Gastroesophageal sphincter (tissue), 4 donors: Measurements from ENCODE around the gene ADAMTS14. TPM values are rescaled to one million over a fixed set of nuclear protein-coding genes. Genes with fewer than 3 reads are reported as not detected.

ENCODE experiments used
- ATAC-seq: fragments of 150-250 bp; one replicate; pipeline ENCODE4 v1.9.1; 2016; ENCODE audit warnings: mild to moderate bottlenecking, moderate library complexity
- H3K27ac ChIP-seq, 4 donors: fragments of 200-600 bp; sonication (generic) in 3 of 4; 1 replicate in 3 of 4; 2 replicates in 1 of 4; pipeline ENCODE4 v1.5.1; 2016 to 2019
- H3K27me3 ChIP-seq: fragments of 200-600 bp; sonication (generic); one replicate; pipeline ENCODE4 v1.5.1; 2019
- H3K36me3 ChIP-seq, 2 donors: fragments of 200-600 bp; sonication (generic); one replicate each; pipeline ENCODE4 v1.5.1; 2019; ENCODE audit warnings: control low read depth in 1 of 2
- H3K4me1 ChIP-seq, 3 donors: fragments of 200-600 bp; sonication (generic); 1 replicate in 2 of 3; 2 replicates in 1 of 3; pipeline ENCODE4 v1.5.1; 2016 to 2019; ENCODE audit warnings: control low read depth in 2 of 3
- H3K4me3 ChIP-seq, 2 donors: fragments of 200-600 bp; sonication (generic); one replicate each; pipeline ENCODE4 v1.5.1; 2019; ENCODE audit warnings: mild to moderate bottlenecking in 1 of 2, moderate library complexity in 1 of 2
- H3K9me3 ChIP-seq, 3 donors: fragments of 200-600 bp; sonication (generic); one replicate each; pipeline ENCODE4 v1.5.1; 2017 to 2019; ENCODE audit warnings: control low read depth in 2 of 3
- CTCF ChIP-seq, 4 experiments: fragments of 200-600 bp in 2 of 4; fragments of 450-650 bp in 2 of 4; sonication (generic) in 1 of 4; IDR thresholded peaks; one replicate each; pipeline ENCODE4 v1.5.1; 2017 to 2019; ENCODE audit warnings: antibody characterized with exemption in 4 of 4, mild to moderate bottlenecking in 2 of 4, moderate library complexity in 2 of 4
- EP300 ChIP-seq: sonication (generic); formaldehyde crosslinking; IDR thresholded peaks from one replicate; pipeline ENCODE4 v1.6.1; 2017; ENCODE audit warnings: antibody characterized with exemption, mild to moderate bottlenecking
- POLR2A ChIP-seq, 2 donors: fragments of 450-650 bp; IDR thresholded peaks; one replicate each; pipeline ENCODE4 v1.6.1; 2017; ENCODE audit warnings: antibody characterized with exemption in 2 of 2, mild to moderate bottlenecking in 2 of 2, moderate library complexity in 1 of 2
- POLR2AphosphoS5 ChIP-seq: sonication (generic); formaldehyde crosslinking; IDR thresholded peaks from one replicate; pipeline ENCODE4 v1.6.1; 2017; ENCODE audit warnings: antibody characterized with exemption
- WGBS, 2 donors: methylation state at CpG; one replicate each; pipeline ENCODE4 v1.1.5; 2018; ENCODE audit warnings: low coverage in 1 of 2; 5-methylcytosine and 5-hydroxymethylcytosine counted together
- total RNA-seq, 4 donors: library from RNA; depleted of rRNA; stranded (reverse); fragments of >200 nt; gene quantifications; one replicate each; pipeline ENCODE4 v1.1.0, GENCODE V29; 2016

Gene ADAMTS14
- total RNA-seq, 4 donors from 2014 or later = 0.04 to 0.27 TPM; not detected in 2

GRCh38 chr10:70714245-70714644, 41.9 kb downstream of the ADAMTS14 start:
- H3K4me1 ChIP-seq = peaks cover 0 to 13% (median 0%) of the 10 kb centered on the region in 3 donors
- WGBS, 2 donors = 67 to 81% methylated on average over 1 to 3 of the region's 4 CpGs
- H3K27me3 ChIP-seq = no peaks in the 10 kb centered on the region
- TF ChIP-seq POLR2AphosphoS5 = no peak
- TF ChIP-seq POLR2A (IDR thresholded peaks at IDR 0.05) = no peak
- no peak for TF ChIP-seq EP300
- TF ChIP-seq CTCF (IDR thresholded peaks at IDR 0.05) = no peak
- no peaks in the 10 kb centered on the region for H3K9me3 ChIP-seq
- H3K4me3 ChIP-seq = no peak overlapping the region
- H3K36me3 ChIP-seq = no peaks in the 10 kb centered on the region
- ATAC-seq = no peak
- H3K27ac ChIP-seq = no peak overlapping the region

GRCh38 chr10:70714951-70715350, 42.6 kb downstream of the ADAMTS14 start:
- Histone ChIP-seq H3K27ac (no peak overlapping the region), H3K27me3 (no peaks in the 10 kb centered on the region), H3K4me1 (peaks cover 0 to 13% (median 0%) of the 10 kb centered on the region in 3 donors), H3K4me3 (no peak overlapping the region), H3K36me3 (no peaks in the 10 kb centered on the region), H3K9me3 (no peaks in the 10 kb centered on the region)
- 64 to 71% methylated on average over 2 of the region's 2 CpGs for WGBS, 2 donors
- ATAC-seq = no peak
- TF ChIP-seq CTCF (IDR thresholded peaks at IDR 0.05) (no peak), POLR2AphosphoS5 (no peak), POLR2A (IDR thresholded peaks at IDR 0.05) (no peak), EP300 (no peak)

- no peaks in the 10 kb centered on the region for H3K27me3 ChIP-seq
- H3K4me1 ChIP-seq = peaks cover 0 to 13% (median 0%) of the 10 kb centered on the region in 3 donors
- ATAC-seq = no peak
- no peaks in the 10 kb centered on the region for H3K36me3 ChIP-seq
- TF ChIP-seq EP300 (no peak), POLR2AphosphoS5 (no peak), CTCF (IDR thresholded peaks at IDR 0.05) (no peak), POLR2A (IDR thresholded peaks at IDR 0.05) (no peak)
- no peak overlapping the region for H3K4me3 ChIP-seq
- 82 to 94% methylated on average over 5 to 6 of the region's 16 CpGs for WGBS, 2 donors
- H3K27ac ChIP-seq = no peak overlapping the region
- no peaks in the 10 kb centered on the region for H3K9me3 ChIP-seq
These were observed 43.8 kb downstream of the ADAMTS14 start for GRCh38 chr10:70715853-70716795.

GRCh38 chr10:70722820-70723424, 50.6 kb downstream of the ADAMTS14 start:
- no peak for TF ChIP-seq CTCF (IDR thresholded peaks at IDR 0.05)
- no peak for TF ChIP-seq EP300
- no peak for TF ChIP-seq POLR2AphosphoS5
- no peak for TF ChIP-seq POLR2A (IDR thresholded peaks at IDR 0.05)
- ATAC-seq = no peak
- 91 to 95% methylated on average over 3 of the region's 4 CpGs for WGBS, 2 donors
- Histone ChIP-seq H3K4me1 (no peaks in the 10 kb centered on the region), H3K9me3 (no peaks in the 10 kb centered on the region), H3K4me3 (no peak overlapping the region), H3K27me3 (no peaks in the 10 kb centered on the region), H3K36me3 (no peaks in the 10 kb centered on the region), H3K27ac (no peak overlapping the region)
